IMR-90 (cell line): ENCODE data around the gene CLNK.

Experiments
- MXI1 ChIP-seq: IDR thresholded peaks from 2 replicates; pipeline ENCODE4 v1.6.1; 2012; ENCODE audit warnings: low read depth, mild to moderate bottlenecking, low read length, moderate library complexity, borderline replicate concordance
- TF ChIP-seq, protein P1 (sequence below): conservative IDR thresholded peaks from 2 replicates; pipeline ENCODE4 v1.5.1; 2012; ENCODE audit warnings: mild to moderate bottlenecking, low read depth, low read length, improper control_type of control experiment

DNA sequence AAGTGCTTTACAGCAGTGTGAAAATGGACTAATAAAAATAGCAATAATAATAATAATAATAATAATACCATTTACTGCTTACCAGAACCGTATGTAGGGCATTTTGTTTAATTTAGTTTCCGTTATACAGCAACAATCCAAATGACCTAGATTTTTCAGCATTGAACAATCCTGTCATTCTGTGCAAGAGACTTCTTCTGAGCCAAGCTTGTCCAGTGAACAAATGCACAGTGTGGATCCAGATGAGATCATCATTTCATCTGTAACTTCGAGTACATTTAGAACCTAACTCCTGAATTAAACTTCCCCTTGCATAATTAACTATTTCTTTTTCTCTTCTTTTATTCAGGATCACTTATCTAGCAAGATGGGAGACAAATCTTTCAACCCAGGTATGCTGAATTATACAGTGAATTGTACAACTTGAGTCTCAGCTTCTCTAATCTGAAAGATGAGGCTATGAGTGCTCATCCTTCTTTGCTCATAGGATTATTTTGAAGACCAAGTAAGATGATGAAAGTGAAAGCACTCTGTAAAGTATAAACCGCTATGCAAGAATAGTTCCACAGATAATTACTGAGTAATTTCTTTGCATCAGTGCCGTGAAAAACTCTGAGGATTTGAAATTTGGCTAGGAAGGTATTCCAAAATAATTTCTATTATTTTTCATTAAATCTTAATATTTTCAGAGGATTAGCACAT lies 6.6 kb downstream of the CLNK start:
- TF ChIP-seq MXI1 = no peak
- TF ChIP-seq, protein P1, sequence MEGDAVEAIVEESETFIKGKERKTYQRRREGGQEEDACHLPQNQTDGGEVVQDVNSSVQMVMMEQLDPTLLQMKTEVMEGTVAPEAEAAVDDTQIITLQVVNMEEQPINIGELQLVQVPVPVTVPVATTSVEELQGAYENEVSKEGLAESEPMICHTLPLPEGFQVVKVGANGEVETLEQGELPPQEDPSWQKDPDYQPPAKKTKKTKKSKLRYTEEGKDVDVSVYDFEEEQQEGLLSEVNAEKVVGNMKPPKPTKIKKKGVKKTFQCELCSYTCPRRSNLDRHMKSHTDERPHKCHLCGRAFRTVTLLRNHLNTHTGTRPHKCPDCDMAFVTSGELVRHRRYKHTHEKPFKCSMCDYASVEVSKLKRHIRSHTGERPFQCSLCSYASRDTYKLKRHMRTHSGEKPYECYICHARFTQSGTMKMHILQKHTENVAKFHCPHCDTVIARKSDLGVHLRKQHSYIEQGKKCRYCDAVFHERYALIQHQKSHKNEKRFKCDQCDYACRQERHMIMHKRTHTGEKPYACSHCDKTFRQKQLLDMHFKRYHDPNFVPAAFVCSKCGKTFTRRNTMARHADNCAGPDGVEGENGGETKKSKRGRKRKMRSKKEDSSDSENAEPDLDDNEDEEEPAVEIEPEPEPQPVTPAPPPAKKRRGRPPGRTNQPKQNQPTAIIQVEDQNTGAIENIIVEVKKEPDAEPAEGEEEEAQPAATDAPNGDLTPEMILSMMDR = no peak
